ENCODE data around the gene KMO.

DNA sequence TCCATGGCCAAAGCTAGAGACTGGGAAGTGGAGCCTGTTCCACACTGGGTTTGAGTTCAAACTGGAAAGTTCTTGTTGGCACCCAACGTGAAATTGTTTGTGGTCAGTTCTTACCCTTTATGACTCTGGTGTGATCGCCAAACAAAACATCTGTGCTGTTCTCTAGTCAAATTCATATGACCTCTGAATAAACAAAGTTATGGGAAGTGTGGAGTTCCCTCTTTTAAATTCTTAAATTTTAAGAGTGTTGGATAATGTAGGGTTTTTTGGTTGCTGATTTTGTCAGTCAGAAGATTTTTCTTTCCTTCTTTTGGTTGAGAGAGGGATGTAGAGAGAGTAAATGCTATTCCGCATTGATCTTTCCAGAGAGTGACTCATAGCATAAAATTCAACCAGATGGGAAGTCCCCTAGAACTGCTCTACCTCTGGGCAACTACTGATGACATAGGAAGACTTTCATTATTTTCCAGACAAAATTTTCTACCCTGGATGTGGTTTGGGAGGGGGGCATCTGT, 71.6 kb downstream of the KMO start:
- TF ChIP-seq, protein P1, sequence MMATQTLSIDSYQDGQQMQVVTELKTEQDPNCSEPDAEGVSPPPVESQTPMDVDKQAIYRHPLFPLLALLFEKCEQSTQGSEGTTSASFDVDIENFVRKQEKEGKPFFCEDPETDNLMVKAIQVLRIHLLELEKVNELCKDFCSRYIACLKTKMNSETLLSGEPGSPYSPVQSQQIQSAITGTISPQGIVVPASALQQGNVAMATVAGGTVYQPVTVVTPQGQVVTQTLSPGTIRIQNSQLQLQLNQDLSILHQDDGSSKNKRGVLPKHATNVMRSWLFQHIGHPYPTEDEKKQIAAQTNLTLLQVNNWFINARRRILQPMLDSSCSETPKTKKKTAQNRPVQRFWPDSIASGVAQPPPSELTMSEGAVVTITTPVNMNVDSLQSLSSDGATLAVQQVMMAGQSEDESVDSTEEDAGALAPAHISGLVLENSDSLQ (IDR thresholded peaks at IDR 0.05) = no peak
- TF ChIP-seq FOXM1 (IDR thresholded peaks at IDR 0.05; ENCODE audit: borderline replicate concordance) (no peak), BHLHE40 (IDR thresholded peaks at IDR 0.05; ENCODE audit: borderline replicate concordance) (no peak), ELF4 (IDR thresholded peaks at IDR 0.05) (no peak), SUZ12 (IDR thresholded peaks at IDR 0.05) (no peak), ARNT (IDR thresholded peaks at IDR 0.05) (no peak), FOXA1 (IDR thresholded peaks at IDR 0.05) (no peak), HDGF (IDR thresholded peaks at IDR 0.05; ENCODE audit: borderline replicate concordance) (no peak), SP1 (IDR thresholded peaks at IDR 0.05) (no peak), FOXK2 (IDR thresholded peaks at IDR 0.05) (no peak), ZNF384 (IDR thresholded peaks at IDR 0.05) (no peak), TARDBP (IDR thresholded peaks at IDR 0.05) (no peak)
